ENCODE results near the gene KIAA1217. TPM values are rescaled to one million over a fixed set of nuclear protein-coding genes. Genes with fewer than 3 reads are reported as not detected.

The KIAA1217 gene
- total and polyA plus RNA-seq, 9 of the 15 experiments (the other 6 are each of a cell fraction or from before 2014, with no cell fraction given) = 0.04 TPM; not detected in 8

DNA sequence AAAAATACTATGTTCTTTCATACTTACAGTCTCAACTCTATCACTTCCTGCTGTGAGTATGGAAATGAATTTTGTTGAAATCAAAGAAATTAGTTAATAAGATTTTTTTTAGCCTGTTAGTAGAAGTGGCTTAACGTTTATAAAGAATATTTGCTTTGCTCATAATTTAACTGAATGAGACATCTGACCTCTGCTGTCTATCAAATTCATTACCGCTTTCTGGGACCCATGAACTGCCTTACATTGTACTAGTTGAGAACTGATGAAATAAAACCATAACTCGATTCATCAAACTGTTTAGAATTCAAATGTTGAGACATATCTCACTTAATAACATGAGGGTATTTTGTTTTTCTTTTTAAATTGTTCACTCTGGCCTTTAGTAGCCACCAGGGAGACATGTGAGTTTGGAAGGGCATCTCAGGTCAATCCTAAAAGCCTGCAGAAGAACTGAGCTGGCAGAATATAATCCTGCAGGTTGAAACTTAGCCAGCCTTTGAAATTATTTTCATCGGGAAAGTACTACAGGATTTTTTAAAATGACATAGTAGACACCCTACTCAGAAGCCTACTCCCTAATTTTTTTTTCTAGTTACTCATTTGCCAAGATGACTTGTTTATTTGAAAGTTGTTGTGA, 78.7 kb downstream of the KIAA1217 start:
- ChIA-PET CTCF (ENCODE audit: low intra/inter-chr PET ratio) (interaction anchor here (0.6 kb wide), 1 partner anchor 84 kb away, joined by 3 read pairs; no protein-coding TSS in a partner anchor), POLR2A (no interaction called here)
- Histone ChIP-seq H2AFZ (ENCODE audit: low read depth, low read length) (no peak overlapping the region), H3K4me2 (ENCODE audit: insufficient read depth, low read length) (no peak overlapping the region), H3K4me1 (replicated peaks in 1 of 2; ENCODE audit: control insufficient read depth in 2 of 2, insufficient read depth in 2 of 2, low read length in 2 of 2) (no peaks in the 10 kb centered on the region; a peak in 1 of 5 replicates), H3K9ac (ENCODE audit: insufficient read depth in 1 of 2, low read depth in 2 of 2, low read length in 2 of 2) (no peak overlapping the region), H3K27ac (ENCODE audit: extremely low read depth, low read depth, low read length) (no peak overlapping the region), H3K4me3 (no peak overlapping the region), H3K27me3 (ENCODE audit: control insufficient read depth in 2 of 2, insufficient read depth in 2 of 2, low read length in 2 of 2) (no peaks in the 10 kb centered on the region), H4K20me1 (replicated peaks; ENCODE audit: control insufficient read depth, insufficient read depth, low read length) (no peaks in the 10 kb centered on the region), H3K9me3 (replicated peaks; ENCODE audit: control insufficient read depth, insufficient read depth, low read depth, low read length) (no peaks in the 10 kb centered on the region; the same call in 1 of the 2 replicates), H3K79me2 (ENCODE audit: control insufficient read depth, insufficient read depth, low read length) (no peaks in the 10 kb centered on the region), H3K9me1 (ENCODE audit: control insufficient read depth, insufficient read depth, low read length) (no peaks in the 10 kb centered on the region), H3K36me3 (ENCODE audit: control insufficient read depth, insufficient read depth, low read length) (no peaks in the 10 kb centered on the region)
- no TSS peak for BruUV-seq (replicated peaks)
- intact Hi-C loops (cut with micrococcal nuclease) (no loop called here), in situ Hi-C loops (cut with MboI) (no loop called here)
- WGBS (ENCODE audit: insufficient coverage, low coverage, missing lambda C conversion rate) = 0% methylated on average over 4 of the region's 4 CpGs
- no peak for DNase-seq (ENCODE audit: extremely low read depth in 1 of 4, low spot score in 3 of 4)
- TF ChIP-seq, protein P1, sequence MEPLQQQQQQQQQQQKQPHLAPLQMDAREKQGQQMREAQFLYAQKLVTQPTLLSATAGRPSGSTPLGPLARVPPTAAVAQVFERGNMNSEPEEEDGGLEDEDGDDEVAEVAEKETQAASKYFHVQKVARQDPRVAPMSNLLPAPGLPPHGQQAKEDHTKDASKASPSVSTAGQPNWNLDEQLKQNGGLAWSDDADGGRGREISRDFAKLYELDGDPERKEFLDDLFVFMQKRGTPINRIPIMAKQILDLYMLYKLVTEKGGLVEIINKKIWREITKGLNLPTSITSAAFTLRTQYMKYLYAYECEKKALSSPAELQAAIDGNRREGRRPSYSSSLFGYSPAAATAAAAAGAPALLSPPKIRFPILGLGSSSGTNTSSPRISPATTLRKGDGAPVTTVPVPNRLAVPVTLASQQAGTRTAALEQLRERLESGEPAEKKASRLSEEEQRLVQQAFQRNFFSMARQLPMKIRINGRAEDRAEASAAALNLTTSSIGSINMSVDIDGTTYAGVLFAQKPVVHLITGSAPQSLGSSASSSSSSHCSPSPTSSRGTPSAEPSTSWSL (CRISPR knock-in tag; IDR thresholded peaks at IDR 0.05; ENCODE audit: borderline replicate concordance) = no peak
- TF ChIP-seq ZNF444 (CRISPR knock-in tag; IDR thresholded peaks at IDR 0.05) (no peak), HOXB6 (CRISPR knock-in tag; IDR thresholded peaks at IDR 0.05; ENCODE audit: borderline replicate concordance) (no peak), IFI16 (CRISPR knock-in tag; IDR thresholded peaks at IDR 0.05) (no peak), NFIC (IDR thresholded peaks at IDR 0.05) (no peak), ZNF75A (CRISPR knock-in tag; IDR thresholded peaks at IDR 0.05) (no peak), STAT5A (IDR thresholded peaks at IDR 0.05; ENCODE audit: borderline replicate concordance, low read length) (no peak), RBM17 (IDR thresholded peaks at IDR 0.05; ENCODE audit: borderline replicate concordance, low read depth, low read length) (no peak), ZSCAN32 (CRISPR knock-in tag; IDR thresholded peaks at IDR 0.05) (no peak)
- TF ChIP-seq, protein P2, sequence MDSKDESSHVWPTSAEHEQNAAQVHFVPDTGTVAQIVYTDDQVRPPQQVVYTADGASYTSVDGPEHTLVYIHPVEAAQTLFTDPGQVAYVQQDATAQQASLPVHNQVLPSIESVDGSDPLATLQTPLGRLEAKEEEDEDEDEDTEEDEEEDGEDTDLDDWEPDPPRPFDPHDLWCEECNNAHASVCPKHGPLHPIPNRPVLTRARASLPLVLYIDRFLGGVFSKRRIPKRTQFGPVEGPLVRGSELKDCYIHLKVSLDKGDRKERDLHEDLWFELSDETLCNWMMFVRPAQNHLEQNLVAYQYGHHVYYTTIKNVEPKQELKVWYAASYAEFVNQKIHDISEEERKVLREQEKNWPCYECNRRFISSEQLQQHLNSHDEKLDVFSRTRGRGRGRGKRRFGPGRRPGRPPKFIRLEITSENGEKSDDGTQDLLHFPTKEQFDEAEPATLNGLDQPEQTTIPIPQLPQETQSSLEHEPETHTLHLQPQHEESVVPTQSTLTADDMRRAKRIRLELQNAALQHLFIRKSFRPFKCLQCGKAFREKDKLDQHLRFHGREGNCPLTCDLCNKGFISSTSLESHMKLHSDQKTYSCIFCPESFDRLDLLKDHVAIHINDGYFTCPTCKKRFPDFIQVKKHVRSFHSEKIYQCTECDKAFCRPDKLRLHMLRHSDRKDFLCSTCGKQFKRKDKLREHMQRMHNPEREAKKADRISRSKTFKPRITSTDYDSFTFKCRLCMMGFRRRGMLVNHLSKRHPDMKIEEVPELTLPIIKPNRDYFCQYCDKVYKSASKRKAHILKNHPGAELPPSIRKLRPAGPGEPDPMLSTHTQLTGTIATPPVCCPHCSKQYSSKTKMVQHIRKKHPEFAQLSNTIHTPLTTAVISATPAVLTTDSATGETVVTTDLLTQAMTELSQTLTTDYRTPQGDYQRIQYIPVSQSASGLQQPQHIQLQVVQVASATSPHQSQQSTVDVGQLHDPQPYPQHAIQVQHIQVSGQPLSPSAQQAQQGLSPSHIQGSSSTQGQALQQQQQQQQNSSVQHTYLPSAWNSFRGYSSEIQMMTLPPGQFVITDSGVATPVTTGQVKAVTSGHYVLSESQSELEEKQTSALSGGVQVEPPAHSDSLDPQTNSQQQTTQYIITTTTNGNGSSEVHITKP (IDR thresholded peaks at IDR 0.05; ENCODE audit: partially characterized antibody) = no peak
- TF ChIP-seq, protein P3, sequence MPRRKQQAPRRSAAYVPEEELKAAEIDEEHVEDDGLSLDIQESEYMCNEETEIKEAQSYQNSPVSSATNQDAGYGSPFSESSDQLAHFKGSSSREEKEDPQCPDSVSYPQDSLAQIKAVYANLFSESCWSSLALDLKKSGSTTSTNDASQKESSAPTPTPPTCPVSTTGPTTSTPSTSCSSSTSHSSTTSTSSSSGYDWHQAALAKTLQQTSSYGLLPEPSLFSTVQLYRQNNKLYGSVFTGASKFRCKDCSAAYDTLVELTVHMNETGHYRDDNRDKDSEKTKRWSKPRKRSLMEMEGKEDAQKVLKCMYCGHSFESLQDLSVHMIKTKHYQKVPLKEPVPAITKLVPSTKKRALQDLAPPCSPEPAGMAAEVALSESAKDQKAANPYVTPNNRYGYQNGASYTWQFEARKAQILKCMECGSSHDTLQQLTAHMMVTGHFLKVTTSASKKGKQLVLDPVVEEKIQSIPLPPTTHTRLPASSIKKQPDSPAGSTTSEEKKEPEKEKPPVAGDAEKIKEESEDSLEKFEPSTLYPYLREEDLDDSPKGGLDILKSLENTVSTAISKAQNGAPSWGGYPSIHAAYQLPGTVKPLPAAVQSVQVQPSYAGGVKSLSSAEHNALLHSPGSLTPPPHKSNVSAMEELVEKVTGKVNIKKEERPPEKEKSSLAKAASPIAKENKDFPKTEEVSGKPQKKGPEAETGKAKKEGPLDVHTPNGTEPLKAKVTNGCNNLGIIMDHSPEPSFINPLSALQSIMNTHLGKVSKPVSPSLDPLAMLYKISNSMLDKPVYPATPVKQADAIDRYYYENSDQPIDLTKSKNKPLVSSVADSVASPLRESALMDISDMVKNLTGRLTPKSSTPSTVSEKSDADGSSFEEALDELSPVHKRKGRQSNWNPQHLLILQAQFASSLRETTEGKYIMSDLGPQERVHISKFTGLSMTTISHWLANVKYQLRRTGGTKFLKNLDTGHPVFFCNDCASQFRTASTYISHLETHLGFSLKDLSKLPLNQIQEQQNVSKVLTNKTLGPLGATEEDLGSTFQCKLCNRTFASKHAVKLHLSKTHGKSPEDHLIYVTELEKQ (CRISPR knock-in tag; IDR thresholded peaks at IDR 0.05) = no peak
- no peak for ATAC-seq
- FAIRE-seq = no peak
